Measurements from ENCODE around the gene STX2. TPM values are rescaled to one million over a fixed set of nuclear protein-coding genes. Genes with fewer than 3 reads are reported as not detected.

Gene STX2
- total RNA-seq, 2 donors from 2014 or later, result 18.2 to 20.2 TPM

DNA sequence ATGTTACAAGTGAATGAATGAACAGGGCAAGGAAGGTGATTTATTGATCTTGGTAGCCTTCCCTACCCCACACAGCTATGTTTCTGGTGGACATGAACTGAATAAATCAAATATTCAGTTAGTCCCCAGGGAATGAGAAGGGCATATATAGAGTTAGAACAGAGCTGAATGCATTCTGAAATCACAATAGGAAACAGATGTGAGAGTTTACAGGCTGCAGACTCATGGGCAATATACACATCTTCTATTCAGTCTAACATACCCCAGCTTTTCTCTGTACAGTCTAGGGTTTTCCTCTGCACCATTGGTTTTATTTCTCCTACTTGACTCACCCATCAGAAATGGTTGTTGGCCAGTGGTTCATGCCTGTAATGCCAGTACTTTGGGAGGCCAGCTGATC, 7.3 kb upstream of the STX2 start:
- peaks cover 9% of the 10 kb centered on the region for H3K4me1 Mint-ChIP-seq
- no peaks in the 10 kb centered on the region for H3K36me3 Mint-ChIP-seq (ENCODE audit: low read depth)
- no peaks in the 10 kb centered on the region for H3K4me1 ChIP-seq (ENCODE audit: control insufficient read depth, insufficient read depth, low read length)
- TF ChIP-seq, protein P1, sequence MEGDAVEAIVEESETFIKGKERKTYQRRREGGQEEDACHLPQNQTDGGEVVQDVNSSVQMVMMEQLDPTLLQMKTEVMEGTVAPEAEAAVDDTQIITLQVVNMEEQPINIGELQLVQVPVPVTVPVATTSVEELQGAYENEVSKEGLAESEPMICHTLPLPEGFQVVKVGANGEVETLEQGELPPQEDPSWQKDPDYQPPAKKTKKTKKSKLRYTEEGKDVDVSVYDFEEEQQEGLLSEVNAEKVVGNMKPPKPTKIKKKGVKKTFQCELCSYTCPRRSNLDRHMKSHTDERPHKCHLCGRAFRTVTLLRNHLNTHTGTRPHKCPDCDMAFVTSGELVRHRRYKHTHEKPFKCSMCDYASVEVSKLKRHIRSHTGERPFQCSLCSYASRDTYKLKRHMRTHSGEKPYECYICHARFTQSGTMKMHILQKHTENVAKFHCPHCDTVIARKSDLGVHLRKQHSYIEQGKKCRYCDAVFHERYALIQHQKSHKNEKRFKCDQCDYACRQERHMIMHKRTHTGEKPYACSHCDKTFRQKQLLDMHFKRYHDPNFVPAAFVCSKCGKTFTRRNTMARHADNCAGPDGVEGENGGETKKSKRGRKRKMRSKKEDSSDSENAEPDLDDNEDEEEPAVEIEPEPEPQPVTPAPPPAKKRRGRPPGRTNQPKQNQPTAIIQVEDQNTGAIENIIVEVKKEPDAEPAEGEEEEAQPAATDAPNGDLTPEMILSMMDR (conservative IDR thresholded peaks at IDR 0.05), result no peak
- no peak overlapping the region for H3K27ac Mint-ChIP-seq
- peaks cover 3% of the 10 kb centered on the region for H3K9me3 ChIP-seq (ENCODE audit: control insufficient read depth, low read length)
- no peak overlapping the region for H3K9ac ChIP-seq (ENCODE audit: extremely low read depth, low read length, poor library complexity, severe bottlenecking)
- H3K27me3 Mint-ChIP-seq (ENCODE audit: insufficient read depth), result peaks cover 3% of the 10 kb centered on the region
- peaks cover 12% of the 10 kb centered on the region for H3K9me3 Mint-ChIP-seq
- no peak for DNase-seq
- no peaks in the 10 kb centered on the region for H3K27me3 ChIP-seq (ENCODE audit: control insufficient read depth, insufficient read depth, low read length, poor library complexity, severe bottlenecking)
- H3K27ac ChIP-seq (ENCODE audit: low read depth, low read length), result no peak overlapping the region
- H3K36me3 ChIP-seq (ENCODE audit: control insufficient read depth, insufficient read depth, low read length), result no peaks in the 10 kb centered on the region
- H3K4me3 Mint-ChIP-seq, result no peak overlapping the region
- H3K4me3 ChIP-seq (ENCODE audit: low read length), result no peak overlapping the region

DNA sequence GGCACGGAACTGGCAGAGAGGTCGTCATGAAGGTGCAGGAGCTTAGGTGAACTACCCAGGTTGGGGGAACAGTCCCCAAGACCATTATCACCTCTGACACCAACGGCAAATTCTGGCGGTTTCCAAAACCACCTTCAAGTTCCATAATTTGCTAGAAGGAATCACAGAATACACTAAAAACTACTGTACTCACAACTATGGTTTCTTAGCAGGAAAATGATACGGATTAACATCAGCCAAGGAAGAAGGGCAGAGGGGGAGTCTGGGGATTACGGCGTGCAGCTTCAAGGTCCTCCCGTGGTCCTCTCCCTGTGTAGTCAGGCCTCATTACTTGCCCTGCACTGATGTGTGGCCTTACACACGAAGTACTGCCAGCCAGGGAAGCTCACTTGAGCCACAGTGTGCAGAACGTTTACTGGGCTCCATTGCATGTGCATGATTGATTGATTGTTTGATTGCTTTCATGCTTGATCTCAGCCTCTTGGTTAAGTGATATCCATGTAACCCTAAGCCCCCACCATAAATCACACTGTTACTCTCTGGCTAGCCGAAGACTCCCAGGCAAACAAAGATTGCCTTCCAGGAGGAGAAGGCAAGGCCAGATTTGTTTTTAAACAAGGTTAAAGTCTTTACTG, 837 bp upstream of the STX2 start:
- Histone ChIP-seq H3K27me3 (ENCODE audit: control insufficient read depth, insufficient read depth, low read length, poor library complexity, severe bottlenecking) (no peaks in the 10 kb centered on the region), H3K4me1 (ENCODE audit: control insufficient read depth, insufficient read depth, low read length) (peaks cover 3% of the 10 kb centered on the region), H3K36me3 (ENCODE audit: control insufficient read depth, insufficient read depth, low read length) (no peaks in the 10 kb centered on the region), H3K9me3 (ENCODE audit: control insufficient read depth, low read length) (no peaks in the 10 kb centered on the region), H3K9ac (ENCODE audit: extremely low read depth, low read length, poor library complexity, severe bottlenecking) (no peak overlapping the region), H3K4me3 (ENCODE audit: low read length) (no peak overlapping the region), H3K27ac (ENCODE audit: low read depth, low read length) (no peak overlapping the region)
- DNase-seq, result no peak
- Mint-ChIP-seq H3K27ac (no peak overlapping the region), H3K27me3 (ENCODE audit: insufficient read depth) (peaks cover 27% of the 10 kb centered on the region), H3K9me3 (peaks cover 21% of the 10 kb centered on the region), H3K4me1 (peaks cover 16% of the 10 kb centered on the region), H3K36me3 (ENCODE audit: low read depth) (peaks cover 4% of the 10 kb centered on the region), H3K4me3 (peak overlapping the region; percentile 69)
- TF ChIP-seq, protein P1 (conservative IDR thresholded peaks at IDR 0.05), result no peak
- 81 to 83% methylated on average over 10 to 11 of the region's 11 CpGs for WGBS, 2 experiments (ENCODE audit: insufficient coverage in 1 of 2, insufficient read length in 1 of 2)

DNA sequence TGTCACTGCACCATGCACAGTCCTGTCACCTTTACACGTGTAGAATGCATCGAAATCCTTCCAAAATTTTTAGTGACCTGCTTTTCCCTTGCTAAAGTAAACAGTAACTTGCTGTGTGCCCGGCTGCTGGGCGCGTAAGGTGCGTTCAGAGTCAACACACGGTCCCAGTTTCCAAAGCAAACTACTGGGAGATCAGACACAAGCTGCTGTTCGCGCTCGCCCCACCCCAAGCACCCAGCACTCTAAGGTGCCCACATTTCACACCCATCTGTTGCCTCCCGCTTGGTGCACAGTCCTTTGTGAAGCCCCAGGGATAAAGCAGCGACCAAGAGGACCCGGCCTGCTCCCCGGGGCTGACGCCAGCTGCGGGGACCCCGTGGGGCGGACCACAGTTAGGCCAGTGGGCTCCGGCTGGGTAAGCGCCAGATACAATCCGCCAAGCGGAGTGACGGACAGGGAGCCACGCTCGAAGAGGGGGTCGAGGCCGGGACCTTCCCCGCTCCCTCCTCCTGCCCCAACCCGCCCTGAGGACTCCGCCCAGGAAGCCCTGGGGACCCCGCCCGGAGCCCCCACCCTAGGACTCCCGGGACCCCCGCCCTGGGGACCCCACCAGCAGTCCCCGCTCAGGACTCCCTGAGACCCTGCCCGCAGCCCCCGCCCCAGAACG, 633 bp downstream of the STX2 start:
- Histone ChIP-seq H3K9me3 (ENCODE audit: control insufficient read depth, low read length) (no peaks in the 10 kb centered on the region), H3K27ac (ENCODE audit: low read depth, low read length) (no peak overlapping the region), H3K4me3 (ENCODE audit: low read length) (peak overlapping the region; percentile 91), H3K36me3 (ENCODE audit: control insufficient read depth, insufficient read depth, low read length) (no peaks in the 10 kb centered on the region), H3K27me3 (ENCODE audit: control insufficient read depth, insufficient read depth, low read length, poor library complexity, severe bottlenecking) (no peaks in the 10 kb centered on the region), H3K9ac (ENCODE audit: extremely low read depth, low read length, poor library complexity, severe bottlenecking) (peak overlapping the region; percentile 20), H3K4me1 (ENCODE audit: control insufficient read depth, insufficient read depth, low read length) (peaks cover 3% of the 10 kb centered on the region)
- H3K4me1 Mint-ChIP-seq, result peaks cover 16% of the 10 kb centered on the region
- H3K9me3 Mint-ChIP-seq, result peaks cover 21% of the 10 kb centered on the region
- no peak overlapping the region for H3K27ac Mint-ChIP-seq
- 3 to 10% methylated on average over 11 to 38 of the region's 38 CpGs for WGBS, 2 experiments (ENCODE audit: insufficient coverage in 1 of 2, insufficient read length in 1 of 2)
- TF ChIP-seq, protein P1 (conservative IDR thresholded peaks at IDR 0.05), result no peak
- peaks cover 6% of the 10 kb centered on the region for H3K36me3 Mint-ChIP-seq (ENCODE audit: low read depth)
- H3K4me3 Mint-ChIP-seq, result peak overlapping the region; percentile 69
- peaks cover 27% of the 10 kb centered on the region for H3K27me3 Mint-ChIP-seq (ENCODE audit: insufficient read depth)
- DNase-seq, result peak; percentile 92

Measured in endodermal cell (in vitro differentiated cells).